ENCODE measurements around the gene C10orf105.
A peak's percentile ranks its signal among the peaks of the same experiment; 100 is the strongest.

Gene C10orf105

DNA sequence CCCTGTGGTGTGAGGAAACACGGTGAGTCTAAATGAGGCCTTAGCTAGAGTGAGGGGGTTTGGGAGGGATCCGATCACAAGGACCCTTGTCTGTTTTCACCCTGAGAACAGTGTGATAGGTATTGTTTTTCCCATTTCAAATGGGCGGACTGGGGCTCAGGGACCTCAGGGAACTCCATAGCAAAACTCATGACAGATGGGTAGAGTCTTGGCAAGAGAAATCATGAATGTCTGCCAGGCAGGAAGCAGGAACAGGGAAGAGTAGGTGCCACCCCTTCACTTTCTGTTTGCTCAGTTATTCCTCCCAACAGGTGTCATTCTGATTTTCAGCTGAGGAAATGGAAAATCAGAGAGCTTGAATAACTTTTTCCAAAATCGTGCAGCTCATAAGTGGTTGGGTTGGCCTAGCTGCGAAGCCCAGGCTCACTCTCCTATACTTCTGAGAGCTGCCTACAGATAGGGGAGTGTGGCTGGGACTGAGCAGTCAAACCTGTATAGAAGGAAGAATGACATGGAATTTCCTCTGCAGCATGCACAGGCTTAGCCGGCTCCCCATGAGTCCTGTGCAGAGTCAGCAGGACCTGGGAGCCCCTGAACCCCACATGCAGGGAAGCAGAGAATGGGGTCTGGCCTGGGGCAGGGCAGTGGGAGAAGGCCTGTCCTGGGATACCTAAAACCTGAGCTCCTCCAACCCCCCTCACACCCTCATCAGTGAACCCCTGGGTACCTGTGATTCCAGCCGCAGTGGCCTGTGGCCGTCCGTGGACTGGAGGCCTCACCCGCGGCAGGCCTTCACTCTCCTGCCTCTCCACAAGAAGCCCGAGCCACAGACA, 17.6 kb upstream of the C10orf105 start:
- peak; percentile 43 for DNase-seq

DNA sequence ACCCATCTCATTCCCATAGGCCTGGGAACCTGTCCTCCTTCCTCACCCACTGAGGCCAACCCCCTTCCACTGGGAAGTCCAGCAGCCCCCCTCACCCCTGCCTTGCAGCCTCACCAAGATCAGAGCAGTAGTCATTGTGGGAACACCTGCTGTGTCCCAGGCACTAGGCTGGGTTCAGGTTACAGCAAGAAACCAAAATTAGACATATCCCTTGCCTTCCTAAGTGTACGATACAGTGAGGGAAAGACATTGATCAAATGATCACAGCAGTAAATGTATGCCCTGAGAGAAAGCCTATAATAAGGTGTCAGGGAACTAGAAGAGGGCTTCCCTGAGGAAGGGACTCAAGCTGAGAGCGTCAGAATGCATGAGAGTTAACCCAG, 17.0 kb upstream of the C10orf105 start:
- DNase-seq, result no peak

DNA sequence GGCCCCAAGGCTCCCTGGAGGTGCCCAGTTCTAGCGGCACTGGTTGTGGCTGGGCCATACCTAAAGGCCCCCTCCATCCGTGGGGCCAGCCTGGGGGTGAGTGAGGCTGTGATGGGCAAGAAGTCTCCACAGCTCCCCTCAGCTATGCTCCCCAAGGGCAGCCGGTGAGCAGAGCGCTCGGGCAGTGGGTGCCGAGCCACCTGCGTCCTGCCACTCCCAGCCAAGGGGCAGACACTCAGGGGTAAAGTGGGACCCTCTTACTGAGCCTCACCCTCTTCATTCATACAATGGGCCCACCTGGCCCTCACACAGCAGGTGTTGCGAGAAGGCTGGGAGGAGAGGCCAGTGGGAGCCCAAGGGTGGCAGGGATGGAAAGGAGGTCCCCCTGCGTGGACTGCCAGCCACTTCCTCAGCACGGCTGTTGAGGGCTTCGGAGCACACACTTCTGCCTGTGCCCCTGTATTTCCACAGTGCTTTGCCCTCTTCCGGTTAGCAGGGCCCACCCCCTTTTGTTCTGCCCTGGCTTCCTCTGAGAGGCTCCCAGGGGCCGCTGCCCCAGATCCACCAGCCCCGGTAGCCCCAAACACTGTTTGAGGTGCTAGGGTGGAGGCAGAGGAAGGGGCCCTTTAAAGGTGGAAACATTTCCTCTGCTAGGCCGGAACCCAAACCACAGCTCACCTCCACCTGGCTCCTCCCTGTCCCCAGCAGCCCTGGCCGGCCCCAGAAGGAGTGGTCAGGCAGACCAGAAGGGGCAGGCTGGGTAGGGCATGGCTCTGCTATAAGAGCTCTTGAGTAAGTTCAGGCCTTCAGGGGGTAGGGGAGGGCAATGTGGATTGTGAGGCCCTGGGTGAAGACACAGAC, 16.4 kb upstream of the C10orf105 start:
- DNase-seq, result peak; percentile 44

DNA sequence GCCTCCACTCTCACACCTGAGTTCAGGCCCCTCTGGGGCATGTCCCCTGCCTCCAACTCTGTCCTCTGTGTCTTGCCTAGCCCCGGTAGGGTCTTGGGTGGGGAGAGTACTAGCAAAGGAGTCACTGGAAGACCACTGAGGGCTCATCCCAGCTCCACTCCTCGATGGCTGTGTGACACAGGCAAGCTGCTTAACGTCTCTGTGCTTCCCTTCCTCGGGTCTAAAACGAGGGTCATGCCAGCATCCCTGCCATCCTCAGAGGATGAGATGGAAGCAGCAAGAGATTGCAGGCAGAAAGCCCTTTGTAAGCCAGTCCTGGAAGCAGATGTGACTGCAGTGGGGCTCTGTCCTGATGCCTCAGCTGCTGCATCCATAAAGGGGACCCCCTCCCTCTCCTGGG, 15.2 kb upstream of the C10orf105 start:
- DNase-seq, result no peak

DNA sequence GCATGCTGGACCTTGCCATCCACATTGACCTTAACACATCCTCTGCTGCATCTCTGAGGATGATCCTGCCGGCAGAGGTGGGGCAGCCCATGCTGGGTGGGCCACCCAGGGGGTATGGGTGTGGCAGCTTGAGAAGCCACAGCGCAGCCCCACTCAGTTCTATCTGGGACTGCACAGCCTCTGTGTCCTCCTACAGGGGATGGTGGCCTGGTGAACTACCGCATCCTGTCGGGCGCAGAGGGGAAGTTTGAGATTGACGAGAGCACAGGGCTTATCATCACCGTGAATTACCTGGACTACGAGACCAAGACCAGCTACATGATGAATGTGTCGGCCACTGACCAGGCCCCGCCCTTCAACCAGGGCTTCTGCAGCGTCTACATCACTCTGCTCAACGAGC, 12.2 kb upstream of the C10orf105 start:
- no peak for DNase-seq

DNA sequence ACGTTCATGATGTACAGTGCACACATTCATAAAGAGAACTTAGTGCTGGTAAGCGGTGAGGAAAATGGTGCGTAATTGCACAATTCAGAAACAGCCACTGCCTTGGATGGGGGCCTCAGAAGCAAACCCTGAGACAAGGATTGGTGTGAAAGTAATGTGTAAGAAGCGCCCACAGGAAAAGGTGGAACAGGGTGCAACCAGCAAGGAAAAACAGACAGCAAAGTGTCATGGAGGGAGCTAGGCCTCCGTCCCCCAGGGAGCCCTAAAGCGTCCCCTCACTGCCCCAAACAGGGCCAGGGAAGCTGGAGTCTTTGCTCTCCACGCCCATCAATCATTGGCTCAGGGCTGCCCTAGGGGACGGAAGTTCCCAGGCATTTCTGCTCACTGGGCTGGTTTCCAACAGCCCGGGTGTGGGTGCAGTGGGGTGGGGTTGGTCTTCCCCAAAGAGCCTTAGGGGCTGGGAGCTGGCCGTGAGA, 9.6 kb upstream of the C10orf105 start:
- DNase-seq, result no peak

DNA sequence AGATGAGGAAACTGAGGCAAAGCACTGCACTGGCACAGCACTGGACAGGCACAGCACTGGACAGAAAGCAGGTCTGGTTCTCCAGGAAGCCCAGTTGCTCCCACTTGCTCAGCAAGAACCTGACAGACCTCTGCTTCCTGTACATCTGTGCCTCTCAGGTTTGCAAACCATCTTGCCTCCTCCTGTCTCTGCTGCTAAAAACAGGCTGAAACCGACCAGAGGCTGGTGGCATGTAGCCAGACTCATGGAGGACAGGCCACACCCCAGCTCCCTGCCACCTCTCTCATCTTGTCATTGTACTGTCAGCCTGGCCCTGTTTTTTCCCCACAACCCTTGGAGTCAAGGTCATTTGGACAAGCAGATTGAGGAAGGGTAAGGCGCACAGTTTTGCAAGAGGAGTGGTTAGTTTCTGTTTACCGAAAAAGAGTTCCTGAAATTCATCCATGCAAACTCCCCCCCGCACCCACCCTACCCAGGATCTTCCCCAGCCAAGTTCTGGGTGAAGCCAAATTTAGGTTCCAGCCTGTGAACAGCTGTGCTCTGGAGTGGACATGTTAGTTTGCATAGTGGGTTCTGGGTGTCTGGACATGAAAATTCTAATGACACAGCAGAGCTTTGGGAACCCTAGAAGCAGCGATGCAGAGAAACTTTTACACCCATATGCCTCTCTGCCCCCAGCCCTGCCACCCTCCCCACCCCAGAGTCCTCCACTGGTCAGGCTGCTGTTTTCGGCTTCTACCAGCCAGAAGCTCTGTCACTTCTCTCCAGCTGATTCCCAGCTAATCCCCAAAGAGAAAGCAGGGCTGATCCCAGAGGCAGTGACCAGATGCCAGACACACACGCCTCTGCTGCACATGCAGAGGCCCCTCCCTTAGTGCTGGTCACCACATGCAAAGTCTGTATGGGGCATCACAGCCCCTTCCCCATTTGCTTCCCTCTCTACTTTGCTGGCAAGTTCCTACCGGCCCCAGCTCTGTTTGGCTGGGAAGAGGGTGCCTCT, 8.5 kb upstream of the C10orf105 start:
- peak; percentile 57 for DNase-seq

DNA sequence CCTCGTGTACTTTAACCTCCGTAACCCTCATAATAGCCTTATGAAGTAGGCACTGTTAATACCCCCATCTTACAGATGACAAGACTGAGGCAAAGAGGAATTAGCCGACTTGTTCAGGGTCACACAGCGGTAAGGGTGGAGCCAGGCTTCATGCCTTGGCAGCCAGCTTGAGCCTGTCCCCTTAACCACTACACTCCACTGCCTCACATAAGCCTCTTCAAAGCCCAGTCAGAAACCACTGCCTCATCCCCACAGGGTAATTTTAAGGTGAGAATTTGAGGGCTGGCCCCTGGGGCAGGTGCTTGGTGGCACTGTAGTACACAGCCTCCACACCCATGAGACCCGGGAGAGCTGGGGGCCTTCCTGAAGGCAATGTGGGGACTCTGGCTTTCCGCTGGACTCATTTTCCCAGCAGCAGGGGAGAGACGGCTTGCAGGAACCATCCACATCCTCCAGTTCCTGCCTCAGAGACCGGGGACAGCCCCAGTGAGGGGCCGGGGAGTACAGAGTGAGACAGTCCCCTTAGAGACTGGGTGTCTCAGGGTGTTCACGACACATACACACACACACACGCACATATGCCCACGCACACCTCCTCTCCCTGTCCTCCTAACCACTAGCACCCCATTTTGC, 7.6 kb upstream of the C10orf105 start:
- peak; percentile 67 for DNase-seq

DNA sequence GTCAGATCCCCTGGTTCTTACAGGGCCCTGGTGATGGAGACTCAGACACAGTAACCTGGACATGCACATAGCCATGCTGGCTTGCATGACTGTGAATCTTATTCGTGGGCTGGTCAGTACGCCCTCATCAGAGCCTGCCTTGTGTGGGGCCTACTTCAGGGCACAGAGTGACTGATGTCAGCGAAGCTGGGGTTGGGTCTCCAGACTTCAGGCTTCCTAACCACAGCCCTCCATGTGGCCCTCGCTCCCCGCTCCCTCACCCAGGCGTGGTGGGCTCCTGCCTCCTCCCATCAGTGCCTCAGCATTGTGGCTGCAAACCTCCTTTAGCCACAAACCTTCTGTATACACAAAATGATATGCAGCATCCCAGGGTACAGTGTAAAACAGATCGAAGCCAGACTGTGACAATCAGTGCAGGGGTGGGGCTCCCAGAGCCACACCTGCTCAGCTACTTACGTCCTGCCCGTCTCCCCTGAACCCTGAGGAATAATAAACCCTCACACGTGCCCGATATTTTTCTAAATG, 7.1 kb upstream of the C10orf105 start:
- DNase-seq, result peak; percentile 44

DNA sequence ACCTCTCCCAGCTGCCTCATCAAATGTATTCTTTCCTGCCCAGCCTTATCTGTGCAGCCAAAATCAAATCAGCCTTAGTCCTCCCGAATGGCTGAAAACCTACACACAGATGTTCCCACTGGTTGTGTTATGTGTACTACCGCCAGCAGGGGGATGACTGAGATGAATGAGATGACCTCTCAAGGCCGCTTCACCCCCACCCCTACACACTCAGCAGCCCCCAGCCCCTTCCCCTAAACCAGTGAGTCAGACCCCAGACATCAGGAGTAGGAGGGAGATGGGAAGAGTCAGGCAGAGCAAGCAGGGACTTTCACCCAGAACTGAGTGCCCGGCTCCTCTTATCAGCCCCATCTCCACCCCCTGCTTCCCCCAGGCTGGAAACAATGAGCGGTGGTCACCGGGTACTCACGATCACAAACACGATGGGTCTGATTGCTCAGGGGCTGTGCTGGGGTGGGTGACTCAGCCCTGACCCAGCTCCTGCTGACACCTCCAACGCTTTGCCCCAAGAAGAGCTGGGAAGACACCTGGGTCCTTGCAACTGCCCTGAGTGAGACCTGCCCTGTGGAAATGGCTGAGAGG, 6.5 kb upstream of the C10orf105 start:
- DNase-seq, result peak; percentile 71

DNA sequence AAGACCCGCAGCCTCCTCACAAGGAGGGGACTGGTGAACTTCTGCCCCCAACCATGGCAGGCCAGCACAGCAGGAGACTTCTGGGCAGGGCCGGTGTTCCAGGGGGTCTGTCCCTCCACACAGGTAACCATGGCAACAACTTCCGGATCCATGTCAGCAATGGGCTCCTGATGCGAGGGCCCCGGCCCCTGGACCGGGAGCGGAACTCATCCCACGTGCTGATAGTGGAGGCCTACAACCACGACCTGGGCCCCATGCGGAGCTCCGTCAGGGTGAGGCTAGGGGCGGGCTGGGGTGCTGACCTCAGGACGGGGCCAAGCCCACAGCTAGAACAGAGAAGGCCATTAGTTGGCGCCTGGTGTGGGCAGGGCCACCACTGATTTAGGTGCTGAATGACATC, 5.7 kb upstream of the C10orf105 start:
- no peak for DNase-seq

DNA sequence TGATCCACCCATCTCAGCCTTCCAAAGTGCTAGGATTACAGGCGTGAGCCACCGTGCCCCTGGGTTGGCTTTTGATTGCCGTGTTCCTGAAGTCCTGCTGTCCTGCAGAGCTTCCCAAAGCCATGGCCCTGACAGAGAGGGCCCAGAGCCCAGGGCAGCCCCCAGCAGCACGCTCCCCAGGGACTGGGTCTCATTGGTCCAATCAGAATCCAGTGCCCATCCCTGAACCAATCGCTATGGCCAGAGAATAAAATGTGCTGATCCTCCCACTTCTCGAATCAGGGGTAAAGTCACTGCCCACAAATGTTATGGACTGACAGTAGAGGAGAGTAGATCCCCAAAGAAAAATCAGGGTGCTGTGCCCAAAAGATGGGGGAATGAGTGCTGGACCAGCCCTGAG, 5.0 kb upstream of the C10orf105 start:
- DNase-seq, result no peak

DNA sequence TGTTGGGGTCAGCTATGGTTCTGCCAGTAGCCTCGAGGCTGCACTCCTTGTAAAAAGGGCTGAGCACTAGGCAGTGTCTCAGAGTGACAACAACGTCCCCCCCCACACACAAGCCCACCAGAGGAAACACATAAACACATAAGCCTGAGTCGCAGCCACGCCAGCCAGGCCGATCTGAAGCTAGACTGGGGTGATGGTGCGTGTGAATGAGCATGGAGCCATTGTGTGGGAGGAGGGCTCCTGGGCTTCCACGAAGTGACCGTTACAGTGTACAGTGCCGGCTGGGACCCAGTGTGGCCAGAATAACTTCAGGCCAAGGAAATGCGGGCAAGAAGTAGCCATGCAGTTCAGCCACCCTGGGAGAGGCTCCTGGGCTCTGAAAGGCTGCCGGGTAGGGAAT, 3.7 kb upstream of the C10orf105 start:
- no peak for DNase-seq

DNA sequence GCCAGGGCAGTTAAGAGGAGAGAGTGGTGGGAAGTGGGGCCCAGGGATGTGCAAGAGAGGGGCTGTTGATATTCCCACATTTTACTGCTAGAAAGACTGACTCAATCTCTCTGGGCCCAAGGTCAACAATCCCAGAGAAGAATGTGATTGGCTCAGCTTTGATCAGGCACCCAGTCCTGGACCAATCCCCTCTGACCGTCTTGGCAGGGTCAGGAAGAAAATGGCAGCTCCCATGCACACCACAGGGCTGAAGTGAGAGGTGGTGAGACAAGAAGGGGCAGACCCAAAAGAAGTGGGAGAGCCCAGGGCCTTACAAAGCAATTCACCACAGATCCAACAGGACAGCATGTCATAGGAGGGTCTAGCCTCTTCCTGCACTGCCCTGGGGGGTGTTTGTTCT, 3.3 kb upstream of the C10orf105 start:
- no peak for DNase-seq

DNA sequence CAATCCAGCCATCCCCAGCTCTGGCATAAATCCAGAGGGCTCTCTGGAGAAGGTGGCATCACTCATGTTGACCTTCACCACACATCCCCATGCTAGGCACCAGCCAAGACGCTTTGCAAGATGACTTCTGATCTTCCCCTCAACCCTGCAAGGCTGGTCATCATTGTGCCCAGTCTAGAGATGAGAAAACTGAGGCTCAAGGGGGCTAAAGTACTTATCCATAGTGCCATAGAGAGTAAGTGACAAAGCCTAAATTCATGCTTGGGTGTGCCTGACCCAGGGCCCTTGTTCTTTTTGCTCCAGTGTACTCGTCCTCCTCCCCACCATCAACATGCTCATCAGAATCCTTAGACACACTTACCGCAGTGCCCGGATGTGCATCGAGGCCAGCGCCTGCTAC, 1.7 kb upstream of the C10orf105 start:
- DNase-seq, result no peak

DNA sequence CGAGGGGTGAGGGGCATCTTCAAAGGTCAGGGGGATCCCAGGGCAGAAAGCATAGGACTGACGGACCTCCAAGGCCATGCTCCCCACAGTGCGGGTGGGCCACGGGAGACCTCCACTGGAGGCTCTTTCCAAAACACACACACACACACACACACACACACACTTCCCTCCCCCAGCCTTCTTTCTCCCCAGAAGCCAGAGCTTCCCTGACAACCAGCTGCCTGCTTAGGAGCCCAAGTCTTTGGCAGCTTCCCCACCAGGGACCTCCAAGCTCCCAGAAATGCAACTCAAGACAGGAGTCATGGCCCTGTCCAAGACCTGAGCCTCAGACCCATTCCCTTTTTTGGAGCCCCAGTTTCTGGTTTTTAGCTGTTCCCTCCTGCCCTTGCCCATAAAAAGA, 710 bp upstream of the C10orf105 start:
- DNase-seq, result no peak

DNA sequence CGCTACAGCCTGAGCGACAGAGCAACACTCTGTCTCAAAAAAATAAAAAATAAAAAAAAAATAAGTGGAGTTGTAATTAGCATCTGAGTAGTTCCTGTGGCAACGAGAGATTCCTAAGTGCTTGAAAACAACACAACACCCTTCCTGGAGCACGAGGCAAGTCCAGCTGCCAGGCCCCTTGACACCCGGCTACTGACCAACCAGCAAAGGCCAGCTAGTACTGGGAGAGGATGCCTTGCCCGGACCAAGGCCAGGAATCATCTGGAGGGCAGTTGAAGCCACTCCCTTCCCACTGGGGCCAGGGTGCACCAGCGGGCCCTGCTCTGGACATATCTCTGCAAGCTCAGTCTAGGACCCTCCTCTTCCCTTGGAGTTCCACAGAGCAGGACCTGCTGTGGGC, 536 bp downstream of the C10orf105 start:
- DNase-seq, result no peak

DNA sequence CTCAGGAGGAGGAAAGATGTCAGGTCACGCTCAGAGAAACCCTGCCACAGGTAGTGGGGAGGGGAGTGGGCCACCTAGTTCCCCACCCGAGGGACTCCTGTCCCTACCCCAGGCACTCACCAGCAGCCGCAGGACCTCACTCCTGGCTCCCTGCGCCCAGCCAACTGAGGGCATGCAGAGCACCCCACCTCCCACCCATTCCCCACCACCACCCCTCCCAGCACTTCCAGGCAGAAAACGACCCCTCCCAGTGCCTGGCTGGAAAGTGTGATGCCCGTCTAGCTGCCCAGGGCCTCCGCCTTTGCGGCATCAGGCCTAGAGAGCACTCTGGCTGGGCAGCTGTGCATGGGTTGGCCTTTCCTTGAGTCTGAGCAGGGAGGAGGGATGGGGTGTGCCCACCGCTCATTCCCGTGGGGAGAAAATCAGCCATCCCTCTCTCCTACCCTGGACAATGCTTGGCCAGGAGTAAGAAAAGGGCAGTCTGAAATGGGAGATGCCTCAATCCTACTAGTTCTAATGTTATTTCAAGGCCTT, 1.3 kb downstream of the C10orf105 start:
- no peak for DNase-seq

DNA sequence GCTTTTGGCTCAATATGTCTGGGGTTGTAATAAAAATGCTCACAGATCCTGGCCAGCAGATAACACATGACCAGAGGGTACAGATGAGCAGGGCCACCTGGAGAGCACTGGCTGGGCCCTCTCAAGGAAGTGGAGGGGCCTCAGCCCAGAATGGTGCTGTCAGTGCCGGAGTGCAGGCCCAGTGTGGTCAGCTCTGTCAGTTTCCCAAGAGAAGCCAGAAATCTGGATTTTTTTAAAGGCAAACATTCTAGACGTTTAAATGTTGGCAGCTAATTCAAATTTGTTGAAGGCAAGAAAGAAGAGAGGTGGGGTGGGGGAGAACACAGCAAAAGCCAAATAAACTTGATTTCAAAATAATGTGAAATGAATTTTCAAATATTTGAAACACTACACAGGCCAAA, 2.0 kb downstream of the C10orf105 start:
- DNase-seq, result no peak

DNA sequence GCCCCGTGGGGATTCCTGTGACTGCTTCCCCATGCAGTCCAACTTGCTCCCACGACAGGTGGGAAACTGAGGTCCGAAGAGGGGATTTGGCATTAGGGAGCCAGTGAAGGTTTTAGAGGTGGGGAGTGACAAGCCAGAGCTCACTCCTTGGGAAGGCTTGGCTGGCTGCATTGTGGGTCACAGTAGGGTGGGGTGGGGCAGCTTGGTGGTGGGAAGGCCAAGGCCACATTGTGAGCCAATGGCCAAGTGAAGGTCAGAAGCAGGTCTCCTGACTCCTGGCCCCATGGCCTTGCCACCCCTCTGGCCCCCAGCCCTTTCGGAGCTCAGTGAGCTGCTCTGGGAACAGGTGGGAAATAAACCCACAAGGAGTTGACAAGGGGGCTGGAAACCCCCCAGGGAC, 2.5 kb downstream of the C10orf105 start:
- no peak for DNase-seq

DNA sequence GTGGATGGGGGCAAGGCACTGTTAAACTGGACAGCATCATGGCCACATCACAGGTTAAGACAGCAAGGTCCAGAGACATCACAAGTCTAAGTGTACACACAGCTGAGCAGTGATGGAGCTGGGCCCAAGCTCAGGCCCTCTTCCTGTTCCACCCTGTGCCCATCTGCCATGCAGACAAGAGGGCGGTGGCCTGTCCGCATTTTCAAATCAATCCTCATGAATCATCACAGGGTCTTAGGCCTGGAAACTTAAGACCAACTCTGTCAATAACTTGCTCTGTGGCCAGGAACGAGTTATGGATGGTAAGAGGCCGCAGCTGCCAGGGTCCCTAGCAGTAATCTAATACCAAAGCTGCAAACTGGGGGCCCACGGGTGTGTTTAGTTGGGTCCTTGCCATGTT, 3.2 kb downstream of the C10orf105 start:
- DNase-seq, result no peak

Measured in activated naive CD4-positive, alpha-beta T cell treated with anti-CD3 and anti-CD28 coated beads, Interleukin-2, amount 50 U/mL, for 16 hours (primary cell).